ENCODE data around the gene SPAG16.

SPAG16 gene

DNA sequence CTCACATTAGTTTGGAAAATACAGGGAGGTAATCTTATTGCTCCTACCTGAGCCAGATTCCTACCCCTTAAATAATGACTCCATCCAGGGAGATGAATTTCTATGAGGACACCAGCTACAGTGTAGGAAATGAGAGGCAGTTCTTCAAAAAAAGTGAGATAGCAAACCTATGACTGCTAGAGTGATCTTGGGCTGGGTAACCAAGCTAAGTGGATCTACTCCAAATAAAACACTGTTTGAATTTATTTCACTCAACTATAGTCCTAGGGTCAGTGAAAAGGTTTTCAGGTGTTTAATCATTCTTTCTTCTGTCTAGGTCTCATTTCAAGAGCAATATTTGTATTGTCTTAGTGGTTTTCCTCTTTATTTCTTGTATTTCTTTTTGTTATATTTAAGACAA is 854.5 kb downstream of the SPAG16 start:
- DNase-seq (ENCODE audit: low read depth in 1 of 2, low spot score in 1 of 2) = no peak

DNA sequence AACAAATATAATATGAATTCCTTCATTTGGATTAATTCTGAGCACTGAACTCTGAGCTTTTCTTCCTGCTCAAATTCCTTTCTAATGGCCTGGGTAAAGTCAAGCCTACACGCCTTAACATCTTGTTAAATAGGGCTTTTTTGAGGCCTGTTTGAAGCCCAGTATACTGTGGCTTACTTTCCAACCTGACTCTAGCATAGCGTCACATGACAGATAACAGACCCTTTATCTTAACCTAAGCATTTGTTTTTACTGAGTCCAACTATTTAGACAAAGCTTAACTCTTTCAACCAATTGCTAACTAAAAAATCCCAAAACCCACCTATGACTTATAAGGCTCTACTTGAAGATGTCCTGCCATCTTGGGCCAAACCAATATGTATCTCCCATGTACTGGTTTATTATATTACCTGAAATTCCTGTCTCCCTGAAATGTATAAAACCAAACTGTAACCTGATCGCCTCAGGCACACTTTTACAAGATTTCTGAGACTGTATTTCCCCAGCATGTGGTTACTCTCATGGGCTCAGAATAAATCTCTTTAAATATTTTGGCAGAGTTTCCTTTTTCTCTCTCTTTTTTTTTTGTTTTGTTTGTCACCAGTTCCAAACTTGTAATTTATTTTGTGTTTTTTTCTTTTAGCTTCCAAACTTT is 855.5 kb downstream of the SPAG16 start:
- no peak for DNase-seq (ENCODE audit: low read depth in 1 of 2, low spot score in 1 of 2)

DNA sequence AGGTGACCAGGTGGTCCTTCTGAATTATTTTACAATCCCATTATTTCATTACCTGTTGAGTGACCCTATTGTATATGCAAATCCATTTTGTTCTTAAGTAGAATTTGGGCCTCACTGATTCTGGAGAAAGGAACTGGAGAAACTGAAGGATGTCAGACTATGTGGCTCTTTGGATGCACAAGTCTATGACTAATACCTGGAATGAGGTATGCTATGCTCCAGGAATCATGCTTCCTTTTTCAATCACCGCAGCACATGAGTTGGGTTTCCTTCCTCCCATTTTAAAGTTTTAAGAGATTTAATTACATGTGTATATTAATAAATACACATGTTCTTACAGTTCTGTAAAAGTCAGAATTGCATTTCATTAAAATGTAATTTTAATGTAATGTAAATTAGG is 872.7 kb downstream of the SPAG16 start:
- no peak for DNase-seq (ENCODE audit: low read depth in 1 of 2, low spot score in 1 of 2)

DNA sequence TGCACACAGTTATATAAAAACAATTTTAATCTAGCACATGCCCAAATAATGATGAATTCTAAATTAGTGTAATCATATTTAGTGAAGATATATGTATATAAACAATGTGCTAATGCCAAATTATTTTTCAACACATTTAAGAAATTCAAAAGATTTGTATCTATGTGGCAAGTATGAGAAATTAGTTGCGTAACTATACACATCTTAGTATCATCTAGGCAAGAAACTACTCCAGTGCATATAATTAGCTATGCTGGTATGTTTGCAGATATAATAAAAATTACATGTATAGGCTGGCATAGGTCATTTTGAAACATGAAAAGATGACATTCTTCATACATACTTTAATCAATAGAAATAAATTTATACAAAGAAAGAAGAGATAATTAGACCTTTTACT is 874.6 kb downstream of the SPAG16 start:
- no peak for DNase-seq (ENCODE audit: low read depth in 1 of 2, low spot score in 1 of 2)

DNA sequence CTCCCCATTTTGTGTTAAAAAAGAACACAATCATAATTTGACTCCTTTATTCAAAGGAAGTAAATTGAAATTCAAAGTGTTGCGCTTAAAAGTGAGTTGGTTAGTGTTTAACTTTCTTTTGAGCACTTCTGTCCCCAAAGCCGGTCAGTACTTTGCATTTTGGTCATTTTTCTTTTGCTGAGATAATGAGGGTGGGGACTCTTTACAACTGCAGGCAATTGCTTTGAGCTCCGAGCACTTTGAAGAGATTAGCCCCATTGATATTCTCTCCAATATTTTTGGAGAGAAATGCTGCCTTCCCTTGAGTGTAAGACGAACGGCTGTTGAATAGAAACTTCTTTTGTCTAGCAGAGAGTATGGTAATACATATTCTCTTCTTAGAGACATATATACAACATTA is 885.0 kb downstream of the SPAG16 start:
- no peak for DNase-seq (ENCODE audit: low read depth in 1 of 2, low spot score in 1 of 2)

DNA sequence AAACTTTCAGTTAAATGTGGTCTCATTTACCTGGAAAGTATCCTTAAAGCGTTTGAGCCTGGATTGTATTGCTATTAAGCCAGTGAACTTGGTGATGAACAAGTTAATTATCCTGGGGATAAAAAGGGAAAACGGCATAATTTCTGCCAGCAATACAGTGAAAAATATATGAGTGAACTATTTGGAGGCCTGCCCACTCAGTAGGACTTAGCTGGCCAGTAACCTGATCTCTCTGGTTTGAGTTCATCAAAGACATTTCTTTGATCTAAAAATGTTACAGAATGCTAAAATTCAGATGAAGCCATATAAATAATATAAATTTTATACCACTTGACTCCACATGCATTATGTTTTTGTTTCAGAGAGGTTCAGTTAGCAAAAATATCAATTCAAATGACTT is 885.5 kb downstream of the SPAG16 start:
- no peak for DNase-seq (ENCODE audit: low read depth in 1 of 2, low spot score in 1 of 2)

DNA sequence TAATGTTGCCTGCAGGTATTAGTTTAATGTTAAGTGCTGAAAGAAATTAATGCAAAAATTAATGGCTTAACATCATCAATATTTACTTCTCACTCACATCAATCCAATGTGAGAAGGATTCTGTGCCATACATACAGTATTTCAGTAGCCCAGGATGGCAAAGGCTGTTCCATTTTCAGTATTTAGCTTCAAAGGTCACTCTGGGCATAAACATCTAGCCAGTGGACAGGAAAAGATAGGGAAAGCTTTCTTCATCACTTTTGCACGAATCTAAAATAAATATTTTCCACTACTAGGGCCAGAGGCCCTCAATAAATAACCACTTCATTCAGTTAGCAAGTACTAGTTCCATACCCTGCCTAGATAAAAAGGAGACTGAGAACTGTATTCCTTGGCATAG is 890.3 kb downstream of the SPAG16 start:
- DNase-seq (ENCODE audit: low read depth in 1 of 2, low spot score in 1 of 2) = no peak

DNA sequence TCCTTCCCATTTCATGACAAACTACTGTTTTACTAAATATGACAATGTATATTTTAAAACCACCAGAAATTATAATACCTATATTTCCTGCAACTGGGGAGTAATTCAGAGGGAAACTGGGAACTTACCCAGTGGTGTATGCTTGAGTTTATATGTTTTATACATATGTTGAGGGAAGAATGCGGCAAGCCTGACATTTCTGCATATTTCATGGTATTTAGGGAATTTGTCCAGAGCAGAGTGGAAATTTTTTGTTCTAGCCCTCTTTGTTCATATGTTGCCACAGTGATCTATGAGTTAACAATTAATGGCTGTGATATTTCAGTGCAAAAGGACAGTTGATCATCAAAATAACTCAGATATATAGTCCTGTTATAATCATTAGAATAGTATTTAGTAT is 895.8 kb downstream of the SPAG16 start:
- no peak for DNase-seq (ENCODE audit: low read depth in 1 of 2, low spot score in 1 of 2)

DNA sequence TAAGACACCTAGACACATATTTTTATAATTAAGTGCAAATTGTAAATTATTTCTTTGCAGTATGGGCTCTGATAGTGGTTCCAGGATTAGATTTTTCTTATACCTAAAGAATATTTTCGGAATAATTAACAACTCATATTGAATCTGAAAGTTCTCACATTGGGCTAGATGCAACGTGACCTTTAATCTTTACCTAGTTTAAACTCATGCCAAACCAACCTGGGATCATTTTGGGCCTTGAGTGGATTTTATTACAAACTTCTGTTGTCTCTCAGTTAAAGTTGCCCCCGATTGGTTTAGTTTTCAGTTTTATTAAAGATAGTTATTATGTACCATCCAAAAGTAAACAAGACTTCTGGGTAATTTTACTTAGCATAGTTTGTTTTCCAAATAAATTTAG is 896.4 kb downstream of the SPAG16 start:
- DNase-seq (ENCODE audit: low read depth in 1 of 2, low spot score in 1 of 2) = no peak

DNA sequence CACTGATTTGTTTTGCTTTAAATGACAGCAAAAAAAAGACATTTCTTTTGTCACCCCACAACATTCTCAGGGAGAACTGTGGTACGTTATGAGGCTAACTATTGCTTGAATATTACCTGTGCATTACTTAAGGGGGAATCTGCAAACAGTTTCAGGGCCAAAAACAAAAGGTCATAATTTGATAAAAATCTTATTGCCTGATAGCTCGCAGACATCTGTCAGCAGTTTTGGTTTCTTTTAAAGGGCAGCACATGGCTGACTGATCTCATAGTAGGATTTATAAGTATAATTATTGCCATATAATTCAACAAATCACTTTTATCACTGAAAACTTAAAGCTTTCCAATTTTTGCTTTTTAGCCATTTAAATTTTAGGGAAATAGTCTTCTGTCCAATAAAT is 900.2 kb downstream of the SPAG16 start:
- DNase-seq (ENCODE audit: low read depth in 1 of 2, low spot score in 1 of 2) = no peak

DNA sequence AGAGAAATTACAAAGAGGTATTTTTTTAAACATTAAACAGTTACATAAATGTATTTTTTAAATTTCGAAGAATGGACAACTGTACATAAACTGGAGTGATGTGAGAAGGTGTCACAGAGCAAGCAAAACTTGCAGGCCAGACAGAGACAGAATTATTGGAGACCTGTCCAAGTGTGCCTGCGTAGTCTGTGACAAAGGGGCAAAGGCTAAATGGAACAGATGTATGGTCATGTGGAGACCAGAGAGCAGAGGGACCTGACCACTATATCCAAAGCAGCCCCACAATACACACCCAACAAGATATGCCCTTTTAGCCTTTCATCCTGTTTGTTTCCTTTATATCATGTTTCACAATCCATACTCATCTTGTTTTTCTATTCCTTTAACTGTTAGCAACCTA is 901.3 kb downstream of the SPAG16 start:
- DNase-seq (ENCODE audit: low read depth in 1 of 2, low spot score in 1 of 2) = no peak

DNA sequence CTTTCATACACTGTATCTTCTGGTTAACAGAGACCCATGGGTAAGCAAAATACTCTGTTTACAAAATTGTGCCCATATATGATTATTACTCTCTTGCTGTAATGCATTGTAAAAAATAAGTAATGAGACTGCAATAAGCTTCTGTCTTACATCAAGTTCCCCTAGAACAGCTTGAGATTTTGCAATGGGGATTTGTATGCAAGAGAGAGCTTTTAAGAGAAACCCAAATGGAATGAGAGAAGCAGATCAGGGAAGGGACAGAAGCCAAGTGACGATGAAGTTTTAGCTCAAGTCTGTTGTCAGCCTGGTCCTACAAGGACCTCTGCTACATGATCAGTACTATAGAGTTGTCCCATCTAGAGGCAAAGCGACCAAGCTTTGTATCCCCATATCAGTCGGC is 908.4 kb downstream of the SPAG16 start:
- no peak for DNase-seq (ENCODE audit: low read depth in 1 of 2, low spot score in 1 of 2)

DNA sequence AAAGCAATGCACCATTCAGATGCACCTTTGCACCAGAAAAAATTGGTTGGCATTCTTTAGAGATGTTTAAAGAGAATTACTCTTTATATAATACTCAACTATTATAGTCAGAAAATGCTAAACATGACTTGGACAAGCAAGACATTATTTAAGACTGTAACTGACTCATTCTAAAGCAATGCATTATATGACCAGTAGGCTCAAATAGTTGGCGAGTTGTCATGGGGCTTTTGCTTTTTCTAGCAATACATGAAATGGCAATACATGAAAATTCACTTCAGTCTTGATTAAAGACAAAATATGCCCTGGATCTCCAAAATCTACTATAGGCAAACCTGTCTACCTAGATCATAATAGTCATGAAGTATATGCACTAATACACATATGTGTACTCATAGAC is 909.7 kb downstream of the SPAG16 start:
- DNase-seq (ENCODE audit: low read depth in 1 of 2, low spot score in 1 of 2) = no peak

DNA sequence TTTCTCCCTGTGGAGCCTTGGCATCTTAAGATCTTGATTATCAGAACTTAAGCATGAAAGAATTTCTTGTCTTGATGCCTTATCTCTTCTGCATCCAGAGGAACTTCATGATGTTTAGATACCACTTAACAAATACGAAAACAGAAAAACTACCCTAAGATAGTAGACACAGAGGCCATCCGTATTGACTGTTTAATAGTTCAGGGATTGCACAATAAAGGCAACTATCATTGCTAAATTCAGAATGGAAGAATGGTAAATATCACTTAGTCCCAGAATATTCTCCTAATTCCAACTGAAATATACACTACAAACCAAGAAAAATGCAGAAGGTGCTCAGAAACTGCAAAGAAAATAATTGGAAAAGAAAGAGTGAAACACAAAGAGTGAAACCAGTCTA is 912.0 kb downstream of the SPAG16 start:
- no peak for DNase-seq (ENCODE audit: low read depth in 1 of 2, low spot score in 1 of 2)

DNA sequence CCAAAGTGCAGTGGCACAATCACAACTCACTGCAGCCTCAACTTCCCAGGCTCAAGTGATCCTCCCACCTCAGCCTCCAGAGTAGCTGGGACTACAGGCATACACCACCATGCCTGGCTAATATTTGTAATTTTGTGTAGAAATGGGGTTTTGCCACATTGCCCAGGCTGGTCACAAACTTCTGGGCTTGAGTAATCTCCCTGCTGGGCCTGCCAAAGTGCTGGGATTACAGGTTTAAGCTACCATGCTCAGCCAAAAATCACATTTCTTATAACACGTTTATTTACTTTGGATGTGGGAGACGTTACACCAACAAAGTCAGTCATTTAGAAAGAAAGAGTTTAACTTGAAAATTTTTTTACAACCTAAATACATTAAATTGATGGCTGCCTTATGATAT is 917.6 kb downstream of the SPAG16 start:
- DNase-seq (ENCODE audit: low read depth in 1 of 2, low spot score in 1 of 2) = no peak

DNA sequence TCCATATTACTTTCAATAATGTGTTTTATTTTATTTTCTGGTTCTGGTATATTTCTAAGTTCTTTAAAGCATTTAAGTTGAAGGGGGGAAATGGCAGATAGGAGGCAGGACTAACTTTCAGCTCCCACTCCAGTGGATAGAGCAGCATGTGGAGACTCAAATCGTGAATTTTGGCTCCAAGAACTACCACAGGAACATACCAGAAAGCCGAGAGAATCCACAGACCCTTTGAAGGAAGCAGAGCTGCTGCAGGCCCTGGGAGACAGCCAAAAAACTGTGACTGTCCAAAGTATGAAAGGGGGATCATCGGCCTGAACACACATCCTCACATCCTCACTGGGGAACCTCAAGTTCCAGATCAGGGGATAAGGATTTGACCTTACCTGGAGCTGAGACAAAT is 919.0 kb downstream of the SPAG16 start:
- DNase-seq (ENCODE audit: low read depth in 1 of 2, low spot score in 1 of 2) = no peak

DNA sequence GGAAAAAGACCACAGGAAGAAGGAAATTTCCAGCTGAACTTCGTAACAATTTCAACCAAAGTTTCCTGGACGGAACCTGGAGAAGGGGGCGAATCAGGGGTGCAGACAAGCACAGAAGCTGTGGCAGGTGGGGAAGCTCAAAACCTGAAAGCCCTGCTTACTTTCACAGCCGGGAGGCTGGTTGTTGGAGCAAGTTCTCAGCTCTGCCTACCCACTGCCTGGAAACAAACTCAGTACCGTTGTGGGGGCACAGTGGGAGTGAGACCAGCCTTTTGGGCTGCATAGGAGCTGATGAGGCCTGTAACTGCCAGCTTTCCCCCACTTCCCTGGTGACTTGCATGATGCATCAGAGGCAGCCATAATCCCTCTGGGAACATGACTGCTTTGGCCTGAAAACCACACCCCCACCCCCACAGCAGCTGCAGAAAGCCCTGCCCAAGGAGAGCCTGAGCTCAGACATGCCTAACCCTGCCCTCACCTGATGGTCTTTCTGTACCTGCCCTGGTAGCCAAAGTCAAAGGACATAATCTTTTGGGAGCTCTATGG is 919.6 kb downstream of the SPAG16 start:
- no peak for DNase-seq (ENCODE audit: low read depth in 1 of 2, low spot score in 1 of 2)

DNA sequence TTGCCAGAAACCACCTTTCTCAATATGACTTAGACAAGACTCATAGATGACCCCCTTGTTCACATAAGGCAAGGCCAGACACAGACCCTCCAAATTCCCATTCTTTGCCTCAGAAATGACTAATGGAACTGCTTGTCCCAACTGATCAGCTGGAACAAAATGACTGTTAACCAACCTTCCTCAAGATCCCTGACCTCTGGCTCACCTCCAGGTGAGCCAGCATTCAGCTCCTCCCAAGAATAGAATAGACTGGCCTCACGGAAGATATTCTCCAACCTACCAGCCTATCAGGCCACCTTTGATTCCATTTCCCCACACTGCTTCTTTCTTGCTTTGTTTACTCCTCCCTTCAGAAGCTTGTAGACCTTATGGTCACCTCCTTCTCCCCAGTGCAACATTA is 930.8 kb downstream of the SPAG16 start:
- no peak for DNase-seq (ENCODE audit: low read depth in 1 of 2, low spot score in 1 of 2)

DNA sequence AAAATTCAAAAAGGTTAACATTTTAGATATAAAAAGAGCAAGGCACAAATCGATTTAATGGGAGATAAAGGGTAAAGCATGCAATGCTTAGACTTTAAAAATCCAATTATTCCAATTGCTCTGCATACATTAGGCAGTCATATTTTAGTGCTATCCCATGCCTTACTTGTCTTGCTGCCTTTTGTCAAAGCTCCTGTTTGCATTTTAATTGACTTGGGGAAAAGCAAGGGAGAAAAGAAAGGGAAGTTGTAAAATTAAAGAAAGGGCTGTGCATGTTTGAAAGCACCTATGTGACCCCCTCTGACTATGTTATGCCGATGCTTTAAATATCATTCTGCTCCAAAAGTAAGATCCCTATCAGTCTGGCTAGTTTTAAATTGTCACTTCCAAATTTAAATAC is 932.9 kb downstream of the SPAG16 start:
- no peak for DNase-seq (ENCODE audit: low read depth in 1 of 2, low spot score in 1 of 2)

DNA sequence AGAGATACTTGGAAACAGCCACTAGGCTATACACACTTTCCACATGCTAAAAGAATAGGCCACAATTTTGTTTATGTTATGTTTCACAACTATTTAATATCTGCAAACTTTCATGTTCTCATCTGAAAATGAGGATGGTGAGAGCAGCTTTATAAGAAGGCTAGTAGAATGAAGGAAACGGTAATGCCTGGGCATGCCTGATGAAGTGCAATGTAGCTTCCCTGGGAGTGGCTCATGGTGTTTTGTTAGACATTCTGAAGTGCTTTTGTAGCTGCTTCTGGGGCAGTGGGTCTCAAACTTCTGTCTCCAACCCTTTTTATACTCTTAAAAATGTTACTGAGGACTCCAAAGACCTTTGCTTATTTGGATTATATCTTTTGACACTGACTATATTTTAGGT is 933.3 kb downstream of the SPAG16 start:
- DNase-seq (ENCODE audit: low read depth in 1 of 2, low spot score in 1 of 2) = no peak

DNA sequence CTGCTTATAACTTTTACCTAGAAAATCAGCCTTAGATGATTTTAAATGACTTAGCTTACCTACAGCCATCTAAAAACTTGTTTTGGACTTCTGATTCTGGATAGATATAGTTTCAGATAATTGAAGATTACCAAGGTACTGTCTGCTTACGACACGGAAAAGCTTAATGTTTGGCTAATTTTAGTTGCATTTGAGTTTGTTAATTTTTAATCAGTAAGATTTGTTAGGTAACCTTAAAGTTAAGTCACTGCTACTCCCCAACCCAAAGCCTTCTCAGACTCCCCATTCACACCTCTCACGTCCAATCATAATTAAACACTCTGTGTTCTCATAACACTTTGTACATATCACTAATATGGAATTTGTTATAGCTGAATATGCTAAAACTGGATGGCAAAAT is 936.0 kb downstream of the SPAG16 start:
- DNase-seq (ENCODE audit: low read depth in 1 of 2, low spot score in 1 of 2) = no peak

DNA sequence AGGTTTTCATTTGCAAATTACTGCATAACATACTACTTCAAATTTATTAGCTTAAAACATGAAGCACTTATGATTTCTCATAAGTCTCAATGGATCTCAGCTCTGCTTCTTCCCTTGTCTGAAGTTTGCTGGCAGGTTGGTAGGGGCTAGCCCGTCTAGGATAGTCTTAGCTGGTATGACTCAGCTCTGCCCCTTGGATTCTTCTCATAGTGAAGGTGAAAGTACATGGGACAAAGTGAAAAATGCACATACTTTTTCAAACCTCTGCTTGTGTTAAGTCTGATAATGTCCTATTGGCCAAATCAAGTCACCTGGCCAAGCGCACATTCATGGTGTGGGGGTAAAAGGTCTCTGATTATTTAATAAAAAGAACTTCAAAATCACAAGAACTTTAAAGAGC is 941.8 kb downstream of the SPAG16 start:
- DNase-seq (ENCODE audit: low read depth in 1 of 2, low spot score in 1 of 2) = no peak

DNA sequence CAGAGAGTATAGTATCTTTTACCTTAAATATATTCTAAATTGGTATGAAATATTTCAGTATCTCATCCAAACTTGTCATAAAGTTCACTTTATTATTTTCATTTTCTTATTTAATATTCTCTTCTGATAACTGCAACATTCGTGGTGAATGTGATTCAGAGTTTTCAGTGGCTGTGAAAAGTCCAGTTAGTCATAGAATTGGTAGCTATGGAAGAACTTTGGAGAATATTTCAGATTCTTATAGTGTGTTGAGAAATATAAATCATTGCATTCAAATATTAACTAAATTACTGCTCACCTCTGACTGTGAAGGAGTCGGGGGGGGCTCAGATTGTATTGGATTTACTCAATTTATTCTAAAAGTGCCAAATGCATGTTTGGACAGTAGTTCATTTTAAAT is 948.0 kb downstream of the SPAG16 start:
- DNase-seq (ENCODE audit: low read depth in 1 of 2, low spot score in 1 of 2) = no peak

DNA sequence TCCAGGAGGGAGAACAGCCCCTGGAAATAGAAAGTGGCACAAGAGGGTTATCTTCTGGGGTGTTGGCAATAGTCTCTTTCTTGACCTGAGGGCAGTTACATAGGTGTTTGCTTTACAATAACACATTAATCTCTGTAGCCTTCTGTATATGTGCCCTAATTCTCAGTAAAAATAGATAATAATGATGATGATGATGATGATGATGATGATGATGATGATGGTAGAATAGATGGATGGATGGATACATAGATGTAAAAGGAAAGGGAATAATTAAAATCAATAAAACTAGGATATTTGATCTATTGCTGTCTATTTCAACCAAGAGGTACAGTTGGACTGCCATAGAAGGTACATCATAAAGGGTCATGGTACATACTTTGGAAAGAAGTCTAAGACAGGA is 948.9 kb downstream of the SPAG16 start:
- DNase-seq (ENCODE audit: low read depth in 1 of 2, low spot score in 1 of 2) = no peak
